Mesendoderm (in vitro differentiated cells): ENCODE results near the gene ECSIT.

Experiments
- DNase-seq: peaks from one replicate; pipeline ENCODE4 v3.0.0; 2013
- H2AK5ac ChIP-seq: 2 replicates; pipeline ENCODE4 v1.6.1; 2013; ENCODE audit warnings: low read length, inconsistent platforms
- H2BK120ac ChIP-seq: 2 replicates; pipeline ENCODE4 v1.6.1; 2013; ENCODE audit warnings: low read depth, mild to moderate bottlenecking, low read length, moderate library complexity, mixed read lengths
- H2BK15ac ChIP-seq: replicated peaks from 2 replicates; pipeline ENCODE4 v1.6.1; 2013; ENCODE audit warnings: low read depth, mild to moderate bottlenecking, moderate library complexity
- H2BK5ac ChIP-seq: 2 replicates; pipeline ENCODE4 v1.6.1; 2013; ENCODE audit warnings: low read length, inconsistent platforms
- H3K18ac ChIP-seq: 2 replicates; pipeline ENCODE4 v1.6.1; 2013; ENCODE audit warnings: mild to moderate bottlenecking, low read length, mixed read lengths
- H3K23ac ChIP-seq: one replicate; pipeline ENCODE4 v1.6.1; 2013; ENCODE audit warnings: low read length
- H3K27ac ChIP-seq: 2 replicates; pipeline ENCODE4 v1.5.1; 2013; ENCODE audit warnings: low read depth, mild to moderate bottlenecking, inconsistent platforms, low read length, moderate library complexity
- H3K27me3 ChIP-seq: 2 replicates; pipeline ENCODE4 v1.6.1; 2013; ENCODE audit warnings: low read length, control low read depth, mild to moderate bottlenecking, inconsistent platforms; ENCODE audit not compliant: insufficient read depth, poor library complexity
- H3K36me3 ChIP-seq: 2 replicates; pipeline ENCODE4 v1.6.1; 2013; ENCODE audit warnings: low read length, inconsistent platforms; ENCODE audit not compliant: control insufficient read depth, insufficient read depth
- H3K4ac ChIP-seq: one replicate; pipeline ENCODE4 v1.6.1; 2013; ENCODE audit warnings: low read depth, mild to moderate bottlenecking, low read length, moderate library complexity
- H3K4me1 ChIP-seq: 2 replicates; pipeline ENCODE4 v1.6.1; 2013; ENCODE audit warnings: low read depth, low read length, inconsistent platforms; ENCODE audit not compliant: control insufficient read depth
- H3K4me2 ChIP-seq: 2 replicates; pipeline ENCODE4 v1.6.1; 2013; ENCODE audit warnings: low read length
- H3K4me3 ChIP-seq: 2 replicates; pipeline ENCODE4 v1.5.1; 2013; ENCODE audit warnings: mild to moderate bottlenecking, low read length
- H3K56ac ChIP-seq: one replicate; pipeline ENCODE4 v1.6.1; 2013; ENCODE audit warnings: low read length
- H3K79me1 ChIP-seq: 2 replicates; pipeline ENCODE4 v1.6.1; 2013; ENCODE audit warnings: low read length, inconsistent platforms
- H3K79me2 ChIP-seq: 2 replicates; pipeline ENCODE4 v1.6.1; 2013; ENCODE audit warnings: mild to moderate bottlenecking, low read length; ENCODE audit not compliant: control insufficient read depth, insufficient read depth
- H3K9ac ChIP-seq: 2 replicates; pipeline ENCODE4 v1.6.1; 2013; ENCODE audit warnings: low read length, inconsistent platforms
- H4K5ac ChIP-seq: one replicate; pipeline ENCODE4 v1.6.1; 2013; ENCODE audit warnings: low read length
- H4K8ac ChIP-seq: one replicate; pipeline ENCODE4 v1.6.1; 2013; ENCODE audit warnings: low read depth, mild to moderate bottlenecking, control low read depth, low read length, moderate library complexity
- WGBS: extraction: QIAGEN DNeasy Blood & Tissue Kit; methylation state at CpG from one replicate; pipeline ENCODE4 v1.1.7; 2013; ENCODE audit warnings: low lambda C conversion rate, missing lambda C conversion rate; ENCODE audit not compliant: insufficient coverage; ENCODE audit errors: extremely low coverage; 5-methylcytosine and 5-hydroxymethylcytosine counted together

Gene ECSIT

GRCh38 chr19:11560404-11561051, 31.6 kb upstream of the ECSIT start:
- no peak overlapping the region for H2AK5ac ChIP-seq
- H3K4me2 ChIP-seq: no peak overlapping the region
- DNase-seq: peak; percentile 89
- H3K27ac ChIP-seq: no peak overlapping the region
- no peak overlapping the region for H2BK5ac ChIP-seq
- no peak overlapping the region for H4K8ac ChIP-seq
- no peak overlapping the region for H3K4ac ChIP-seq
- no peak overlapping the region for H3K56ac ChIP-seq
- H3K4me3 ChIP-seq: no peak overlapping the region
- H3K9ac ChIP-seq: no peak overlapping the region
- peaks cover 15% of the 10 kb centered on the region for H3K79me1 ChIP-seq
- H3K4me1 ChIP-seq: peaks cover 3% of the 10 kb centered on the region
- no CpG with 5 or more reads among the region's 9 CpGs for WGBS
- H3K79me2 ChIP-seq: peaks cover 22% of the 10 kb centered on the region
- H4K5ac ChIP-seq: no peak overlapping the region
- H3K18ac ChIP-seq: no peak overlapping the region
- no peak overlapping the region for H3K23ac ChIP-seq
- no peak overlapping the region for H2BK15ac ChIP-seq
- H2BK120ac ChIP-seq: no peak overlapping the region
- H3K36me3 ChIP-seq: no peaks in the 10 kb centered on the region
- no peaks in the 10 kb centered on the region for H3K27me3 ChIP-seq

DNA sequence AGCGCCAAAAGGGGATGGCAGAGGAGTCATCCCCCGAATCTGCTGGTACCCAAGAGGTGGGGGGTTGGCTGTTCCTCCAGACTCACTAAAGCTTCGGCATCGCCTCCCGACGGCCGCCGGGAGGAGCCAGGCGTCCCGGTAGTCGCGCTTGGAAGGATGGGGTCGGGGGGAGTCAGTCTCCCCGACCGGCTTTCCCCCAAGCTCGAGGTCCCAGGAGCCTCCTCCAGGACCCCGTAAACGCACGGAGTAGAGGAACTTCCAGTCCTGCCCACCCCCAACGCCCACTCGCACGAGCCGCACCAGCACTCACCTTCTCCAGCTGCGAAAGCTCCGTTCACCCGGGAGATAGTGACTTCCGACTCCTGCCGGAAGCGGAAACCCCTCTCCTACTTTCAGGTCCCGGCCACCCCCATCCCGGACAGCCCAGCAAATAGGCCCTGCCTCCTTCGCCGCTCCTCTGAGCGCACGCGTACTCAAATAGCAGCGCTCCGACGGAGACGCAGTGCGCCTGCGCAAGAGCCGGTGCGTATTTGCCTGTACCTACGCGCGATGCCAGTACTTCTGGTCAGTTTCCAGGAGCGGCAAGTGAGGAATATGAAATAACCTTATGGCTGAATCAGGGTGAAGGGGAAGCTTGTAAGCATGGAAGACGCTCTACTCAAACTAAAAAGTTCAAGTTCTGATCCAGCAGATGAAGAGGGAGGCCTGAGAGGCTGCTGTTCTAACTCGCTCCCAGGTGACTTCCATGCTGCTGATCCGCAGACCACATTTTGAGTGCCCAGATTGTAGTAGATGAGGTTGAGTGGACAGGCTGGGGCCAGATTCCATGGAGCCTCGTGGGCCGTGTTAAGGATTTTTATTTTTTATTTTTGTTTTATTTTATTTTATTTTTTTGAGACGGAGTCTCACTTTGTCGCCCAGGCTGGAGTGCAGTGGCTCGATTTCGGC, 30.2 kb upstream of the ECSIT start, which contains the start of gene ELOF1:
Gene ELOF1 (minus strand): TSS at position 350 of the 948 bp plus-strand sequence. CDS start 4,883 bp downstream, outside the sequence.
- no peak within 1 kb of the TSS for H2BK15ac ChIP-seq
- no peak within 1 kb of the TSS for H2BK5ac ChIP-seq
- H3K4me2 ChIP-seq: peak within 1 kb of the TSS; percentile 94
- no peak within 1 kb of the TSS for H3K4ac ChIP-seq
- peak within 1 kb of the TSS; percentile 73 for H3K4me3 ChIP-seq
- H4K5ac ChIP-seq: no peak within 1 kb of the TSS
- H3K56ac ChIP-seq: peak within 1 kb of the TSS; percentile 97
- DNase-seq: peak; percentile 99
- H4K8ac ChIP-seq: no peak within 1 kb of the TSS
- no peak within 1 kb of the TSS for H3K27ac ChIP-seq
- no peak within 1 kb of the TSS for H3K23ac ChIP-seq
- H3K36me3 ChIP-seq: no peaks in the 10 kb centered on the region
- peak within 1 kb of the TSS; percentile 87 for H3K9ac ChIP-seq
- H2AK5ac ChIP-seq: no peak within 1 kb of the TSS
- peak within 1 kb of the TSS; percentile 33 for H3K18ac ChIP-seq
- H2BK120ac ChIP-seq: no peak within 1 kb of the TSS
- H3K79me2 ChIP-seq: peaks cover 22% of the 10 kb centered on the region
- WGBS: no CpG with 5 or more reads among the region's 57 CpGs
- H3K27me3 ChIP-seq: no peaks in the 10 kb centered on the region
- peaks cover 15% of the 10 kb centered on the region for H3K79me1 ChIP-seq
- H3K4me1 ChIP-seq: peaks cover 3% of the 10 kb centered on the region

- Histone ChIP-seq H3K27ac (no peak overlapping the region), H2BK120ac (no peak overlapping the region), H3K27me3 (no peaks in the 10 kb centered on the region), H3K23ac (no peak overlapping the region), H4K8ac (no peak overlapping the region), H3K4me1 (peaks cover 3% of the 10 kb centered on the region), H3K56ac (no peak overlapping the region), H3K79me2 (peaks cover 22% of the 10 kb centered on the region), H3K18ac (no peak overlapping the region), H3K9ac (no peak overlapping the region), H3K4me3 (no peak overlapping the region), H3K4ac (no peak overlapping the region), H3K79me1 (peaks cover 15% of the 10 kb centered on the region), H3K4me2 (no peak overlapping the region), H2AK5ac (no peak overlapping the region), H3K36me3 (no peaks in the 10 kb centered on the region), H4K5ac (no peak overlapping the region), H2BK15ac (no peak overlapping the region), H2BK5ac (no peak overlapping the region)
- WGBS: no CpG with 5 or more reads among the region's 4 CpGs
- DNase-seq: no peak
Measured at GRCh38 chr19:11556634-11557420, 27.9 kb upstream of the ECSIT start.

- no peaks in the 10 kb centered on the region for H3K27me3 ChIP-seq
- H3K79me1 ChIP-seq: peaks cover 15% of the 10 kb centered on the region
- no peak for DNase-seq
- H2BK120ac ChIP-seq: no peak overlapping the region
- no peak overlapping the region for H3K4ac ChIP-seq
- H2BK5ac ChIP-seq: no peak overlapping the region
- no peak overlapping the region for H3K9ac ChIP-seq
- no peak overlapping the region for H3K4me2 ChIP-seq
- no peak overlapping the region for H3K56ac ChIP-seq
- H3K4me3 ChIP-seq: no peak overlapping the region
- H4K8ac ChIP-seq: no peak overlapping the region
- no peaks in the 10 kb centered on the region for H3K36me3 ChIP-seq
- peaks cover 22% of the 10 kb centered on the region for H3K79me2 ChIP-seq
- H3K18ac ChIP-seq: no peak overlapping the region
- no peak overlapping the region for H2BK15ac ChIP-seq
- no peak overlapping the region for H3K23ac ChIP-seq
- peaks cover 3% of the 10 kb centered on the region for H3K4me1 ChIP-seq
- no peak overlapping the region for H2AK5ac ChIP-seq
- H3K27ac ChIP-seq: no peak overlapping the region
- WGBS: no CpG with 5 or more reads among the region's 6 CpGs
- no peak overlapping the region for H4K5ac ChIP-seq
Measured at GRCh38 chr19:11555246-11555645, 26.3 kb upstream of the ECSIT start.

GRCh38 chr19:11554160-11554559, 25.2 kb upstream of the ECSIT start:
- no peak overlapping the region for H3K56ac ChIP-seq
- H2BK15ac ChIP-seq: no peak overlapping the region
- peaks cover 3% of the 10 kb centered on the region for H3K4me1 ChIP-seq
- no peak overlapping the region for H2BK120ac ChIP-seq
- H3K79me1 ChIP-seq: peaks cover 15% of the 10 kb centered on the region
- H3K18ac ChIP-seq: no peak overlapping the region
- H3K4ac ChIP-seq: no peak overlapping the region
- H3K23ac ChIP-seq: no peak overlapping the region
- H4K5ac ChIP-seq: no peak overlapping the region
- H4K8ac ChIP-seq: no peak overlapping the region
- WGBS: no CpG with 5 or more reads among the region's 12 CpGs
- no peak overlapping the region for H2BK5ac ChIP-seq
- no peak overlapping the region for H3K9ac ChIP-seq
- no peak for DNase-seq
- H3K27ac ChIP-seq: no peak overlapping the region
- no peak overlapping the region for H3K4me2 ChIP-seq
- no peak overlapping the region for H3K4me3 ChIP-seq
- H2AK5ac ChIP-seq: no peak overlapping the region
- H3K79me2 ChIP-seq: peaks cover 22% of the 10 kb centered on the region
- H3K27me3 ChIP-seq: no peaks in the 10 kb centered on the region
- H3K36me3 ChIP-seq: no peaks in the 10 kb centered on the region
